Right kidney (tissue), 1 donor: ENCODE data around the gene NTMT1.
"Not testable (repeated sequence)": the region's sequence is repeated elsewhere in the genome, so short reads cannot be mapped to it uniquely, and the experiment has no call there.

Experiments used
- DNase-seq: peaks from one replicate; pipeline ENCODE4 v3.0.0-alpha.2; 2016

Gene NTMT1

GRCh38 chr9:129654554-129655040, 28.6 kb downstream of the NTMT1 start:
- DNase-seq = peak; percentile 71

- DNase-seq = no peak
These were observed 29.2 kb downstream of the NTMT1 start for GRCh38 chr9:129655154-129655553.

- no peak for DNase-seq
These were observed 29.7 kb downstream of the NTMT1 start for GRCh38 chr9:129655696-129656095.

- DNase-seq = no peak
These were observed 30.9 kb downstream of the NTMT1 start for GRCh38 chr9:129656795-129657390.

GRCh38 chr9:129661029-129661428, 35.1 kb downstream of the NTMT1 start:
- DNase-seq = no peak

- DNase-seq = not testable (repeated sequence)
These were observed 36.3 kb downstream of the NTMT1 start for GRCh38 chr9:129662239-129662638.

- peak; percentile 47 for DNase-seq
These were observed 38.9 kb downstream of the NTMT1 start for GRCh38 chr9:129664746-129665388.

- no peak for DNase-seq
These were observed 39.4 kb downstream of the NTMT1 start, which contains the start of gene PRRX2 for GRCh38 chr9:129665389-129665775. PRRX2 (plus strand) TSS chr9:129665647; CDS start chr9:129665868, 221 bp downstream.

- DNase-seq = no peak
These were observed 40.0 kb downstream of the NTMT1 start for GRCh38 chr9:129665814-129666520.

GRCh38 chr9:129666575-129666974, 40.6 kb downstream of the NTMT1 start:
- no peak for DNase-seq

- DNase-seq = no peak
These were observed 41.4 kb downstream of the NTMT1 start for GRCh38 chr9:129667378-129667777.

GRCh38 chr9:129667850-129668249, 41.9 kb downstream of the NTMT1 start:
- DNase-seq = no peak

GRCh38 chr9:129669141-129669718, 43.3 kb downstream of the NTMT1 start:
- DNase-seq = no peak

GRCh38 chr9:129669946-129670345, 44.0 kb downstream of the NTMT1 start:
- DNase-seq = no peak

GRCh38 chr9:129671065-129671464, 45.1 kb downstream of the NTMT1 start:
- DNase-seq = no peak

GRCh38 chr9:129671519-129671918, 45.6 kb downstream of the NTMT1 start:
- DNase-seq = no peak

GRCh38 chr9:129672702-129673101, 46.7 kb downstream of the NTMT1 start:
- no peak for DNase-seq

GRCh38 chr9:129673602-129674001, 47.6 kb downstream of the NTMT1 start:
- no peak for DNase-seq

- no peak for DNase-seq
These were observed 48.3 kb downstream of the NTMT1 start for GRCh38 chr9:129674229-129674628.

GRCh38 chr9:129675620-129676019, 49.7 kb downstream of the NTMT1 start:
- DNase-seq = no peak

- DNase-seq = no peak
These were observed 50.3 kb downstream of the NTMT1 start for GRCh38 chr9:129676287-129676686.

GRCh38 chr9:129676975-129677374, 51.0 kb downstream of the NTMT1 start:
- no peak for DNase-seq

GRCh38 chr9:129677456-129677855, 51.5 kb downstream of the NTMT1 start:
- DNase-seq = no peak
